Naive thymus-derived CD4-positive, alpha-beta T cell (primary cell): ENCODE measurements around the gene IFNA16. TPM values are rescaled to one million over a fixed set of nuclear protein-coding genes. Genes with fewer than 3 reads are reported as not detected.
"Not testable (repeated sequence)": the region's sequence is repeated elsewhere in the genome, so short reads cannot be mapped to it uniquely, and the experiment has no call there.

Experiments
- ATAC-seq: fragments of 150-1000 bp; cut with Tn5 transposase; 2 replicates; pipeline ENCODE4 v1.10.0; 2021; ENCODE audit warnings: mild to moderate bottlenecking, moderate library complexity
- CTCF ChIA-PET: fragments of 350-600 bp; sonication (Branson Sonifier 250); formaldehyde crosslinking; loops from one replicate; lab custom pipeline; 2021; ENCODE audit warnings: antibody characterized with exemption; lab: Charles Lee
- POLR2A ChIA-PET: fragments of 350-600 bp; sonication (Branson Sonifier 250); formaldehyde crosslinking; loops from one replicate; lab custom pipeline; 2021; ENCODE audit warnings: antibody characterized with exemption, inconsistent platforms; lab: Charles Lee
- DNase-seq, 9 donors: peaks; one replicate each; pipeline versions ENCODE4 v3.0.0 to v3.0.0-alpha.2; 2020 to 2022; ENCODE audit warnings: mixed read lengths in 1 of 9
- H3K27ac ChIP-seq: one replicate; pipeline ENCODE4 v1.7.0; 2013; ENCODE audit warnings: mild to moderate bottlenecking, low read depth, low read length, moderate library complexity
- H3K27me3 ChIP-seq, 2 donors: one replicate each; pipeline ENCODE4 v1.7.0; 2013; ENCODE audit warnings: low read length in 2 of 2, mild to moderate bottlenecking in 2 of 2, moderate library complexity in 2 of 2; ENCODE audit not compliant: control insufficient read depth in 2 of 2, insufficient read depth in 2 of 2
- H3K36me3 ChIP-seq, 3 experiments: 1 replicate in 2 of 3; 2 replicates in 1 of 3; pipeline ENCODE4 v1.7.0; 2013; ENCODE audit warnings: low read length in 3 of 3, mild to moderate bottlenecking in 3 of 3, moderate library complexity in 1 of 3; ENCODE audit not compliant: insufficient read depth in 3 of 3, control insufficient read depth in 2 of 3
- H3K4me1 ChIP-seq, 2 donors: one replicate each; pipeline ENCODE4 v1.7.0; 2013; ENCODE audit warnings: low read length in 2 of 2, mild to moderate bottlenecking in 2 of 2, moderate library complexity in 1 of 2; ENCODE audit not compliant: control insufficient read depth in 2 of 2, insufficient read depth in 2 of 2
- H3K4me3 ChIP-seq: 2 replicates; pipeline ENCODE4 v1.7.0; 2013; ENCODE audit warnings: mild to moderate bottlenecking, low read length
- H3K9me3 ChIP-seq, 3 experiments: 1 replicate in 2 of 3; 2 replicates in 1 of 3; pipeline ENCODE4 v1.7.0; 2013; ENCODE audit warnings: low read length in 3 of 3; ENCODE audit not compliant: control insufficient read depth in 2 of 3
- H3K27ac Mint-ChIP-seq, 9 donors: one replicate each; pipeline ENCODE4 v1.8.0; 2020 to 2022; ENCODE audit warnings: mixed read lengths in 9 of 9, mild to moderate bottlenecking in 8 of 9, moderate library complexity in 5 of 9, inconsistent platforms in 2 of 9
- H3K27me3 Mint-ChIP-seq, 5 donors: one replicate each; pipeline ENCODE4 v1.8.0; 2021 to 2022; ENCODE audit warnings: mixed read lengths in 5 of 5, mild to moderate bottlenecking in 1 of 5
- H3K36me3 Mint-ChIP-seq, 5 donors: one replicate each; pipeline ENCODE4 v1.8.0; 2020 to 2022; ENCODE audit warnings: mixed read lengths in 5 of 5, mild to moderate bottlenecking in 3 of 5, inconsistent platforms in 1 of 5
- H3K4me1 Mint-ChIP-seq, 7 donors: one replicate each; pipeline ENCODE4 v1.8.0; 2020 to 2022; ENCODE audit warnings: mixed read lengths in 7 of 7, mild to moderate bottlenecking in 3 of 7, inconsistent platforms in 1 of 7
- H3K4me3 Mint-ChIP-seq, 10 donors: one replicate each; pipeline ENCODE4 v1.8.0; 2020 to 2022; ENCODE audit warnings: mild to moderate bottlenecking in 10 of 10, mixed read lengths in 10 of 10, moderate library complexity in 6 of 10, inconsistent platforms in 2 of 10
- H3K9me3 Mint-ChIP-seq, 11 donors: one replicate each; pipeline ENCODE4 v1.8.0; 2020 to 2022; ENCODE audit warnings: mixed read lengths in 11 of 11, mild to moderate bottlenecking in 4 of 11, inconsistent platforms in 1 of 11, moderate library complexity in 1 of 11
- intact Hi-C, 2 donors: fragments of 100-400 bp; cut with micrococcal nuclease; formaldehyde crosslinking; loops; one replicate each; pipeline ENCODE4 v1.15.1; 2023
- polyA plus RNA-seq, 2 donors: library from polyadenylated mRNA; unstranded; fragments of 300-500 nt; fragmentation: Illumina TruSeq; gene quantifications; one replicate each; pipeline ENCODE4 v1.2.3, GENCODE V29; 2021
- total RNA-seq, 6 experiments: library from RNA in 5 of 6; stranded (reverse) in 5 of 6; gene quantifications; 1 replicate in 5 of 6; 2 replicates in 1 of 6; pipeline ENCODE4 v1.2.3 and lab custom pipeline; 2021 to 2026

IFNA16 gene
- total and polyA plus RNA-seq, 7 experiments from 2014 or later, result not detected

DNA sequence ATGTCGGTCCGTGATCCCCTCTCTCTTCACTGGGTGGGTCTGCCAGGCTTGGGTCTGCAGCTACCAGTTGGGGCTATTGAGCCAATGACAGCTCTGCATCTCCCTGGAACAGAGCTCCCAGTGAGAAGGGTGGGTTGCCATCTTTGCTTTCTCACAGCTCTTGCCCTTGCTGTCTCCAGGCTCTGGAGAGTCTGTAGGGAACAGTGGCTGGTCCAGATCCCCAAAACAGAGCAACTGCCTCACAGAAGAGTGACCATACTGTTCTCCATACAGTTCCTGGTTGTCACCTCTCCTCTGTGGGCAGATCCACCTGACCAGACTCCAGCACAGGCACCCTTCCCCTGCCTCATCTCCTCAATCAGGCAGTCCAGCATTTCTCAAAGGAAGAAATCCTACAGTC, 16.1 kb upstream of the IFNA16 start:
- Mint-ChIP-seq H3K36me3 (no peaks in the 10 kb centered on the region), H3K4me1 (peaks cover 4 to 19% (median 12%) of the 10 kb centered on the region in 7 donors), H3K9me3 (no peaks in the 10 kb centered on the region), H3K27ac (no peak overlapping the region), H3K4me3 (no peak overlapping the region), H3K27me3 (peaks cover 0 to 21% (median 1%) of the 10 kb centered on the region in 5 donors)
- POLR2A ChIA-PET, result no interaction called here
- H3K27me3 ChIP-seq, result no peaks in the 10 kb centered on the region
- CTCF ChIA-PET, result no interaction called here
- no peak for ATAC-seq
- no peaks in the 10 kb centered on the region for H3K9me3 ChIP-seq
- intact Hi-C loops, result loop anchor here in 1 of 2 donors (10.0 kb wide), 1 partner anchor 802 kb away; no protein-coding TSS in a partner anchor
- no peaks in the 10 kb centered on the region for H3K36me3 ChIP-seq
- no peak overlapping the region for H3K4me3 ChIP-seq
- no peak overlapping the region for H3K27ac ChIP-seq
- DNase-seq, result no peak
- peaks cover 0 to 5% of the 10 kb centered on the region in 2 donors for H3K4me1 ChIP-seq

DNA sequence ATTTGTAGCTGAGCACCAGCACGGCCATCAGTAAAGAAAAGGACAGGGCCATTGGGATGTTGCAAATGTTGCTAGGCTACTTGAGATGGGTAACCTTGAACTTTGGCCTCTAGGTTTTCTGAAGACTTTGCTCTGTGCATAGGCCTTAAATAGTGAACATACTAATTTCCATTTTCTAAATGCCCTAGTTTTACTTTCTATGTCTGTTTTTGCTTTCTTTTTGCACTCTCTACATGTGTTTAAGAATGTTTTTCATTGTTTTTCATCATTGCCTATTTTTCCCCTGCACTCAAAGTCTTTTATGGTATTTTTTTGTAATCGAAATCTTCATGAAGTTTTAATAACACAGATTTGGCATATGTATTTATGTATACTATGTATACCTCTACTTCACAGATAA, 11.0 kb upstream of the IFNA16 start, which contains the start of gene IFNA17:
Gene IFNA17, minus strand, starts transcription at position 101 of the 400 bp plus-strand sequence. Its CDS starts 49 bp downstream, at position 52.
- ATAC-seq (no peak), DNase-seq (no peak)
- Mint-ChIP-seq H3K9me3 (no peaks in the 10 kb centered on the region), H3K27ac (no peak within 1 kb of the TSS), H3K4me3 (no peak within 1 kb of the TSS), H3K4me1 (no peaks in the 10 kb centered on the region), H3K27me3 (peaks cover 0 to 21% (median 11%) of the 10 kb centered on the region in 5 donors), H3K36me3 (no peaks in the 10 kb centered on the region)
- Histone ChIP-seq H3K4me1 (no peaks in the 10 kb centered on the region), H3K4me3 (no peak within 1 kb of the TSS), H3K27me3 (no peaks in the 10 kb centered on the region), H3K27ac (no peak within 1 kb of the TSS), H3K36me3 (no peaks in the 10 kb centered on the region), H3K9me3 (no peaks in the 10 kb centered on the region)
- CTCF ChIA-PET, result interaction anchor here (0.7 kb wide), 1 partner anchor 97 kb away, joined by 4 read pairs; no protein-coding TSS in a partner anchor
- POLR2A ChIA-PET, result no interaction called here
- intact Hi-C loops, result no loop called here

DNA sequence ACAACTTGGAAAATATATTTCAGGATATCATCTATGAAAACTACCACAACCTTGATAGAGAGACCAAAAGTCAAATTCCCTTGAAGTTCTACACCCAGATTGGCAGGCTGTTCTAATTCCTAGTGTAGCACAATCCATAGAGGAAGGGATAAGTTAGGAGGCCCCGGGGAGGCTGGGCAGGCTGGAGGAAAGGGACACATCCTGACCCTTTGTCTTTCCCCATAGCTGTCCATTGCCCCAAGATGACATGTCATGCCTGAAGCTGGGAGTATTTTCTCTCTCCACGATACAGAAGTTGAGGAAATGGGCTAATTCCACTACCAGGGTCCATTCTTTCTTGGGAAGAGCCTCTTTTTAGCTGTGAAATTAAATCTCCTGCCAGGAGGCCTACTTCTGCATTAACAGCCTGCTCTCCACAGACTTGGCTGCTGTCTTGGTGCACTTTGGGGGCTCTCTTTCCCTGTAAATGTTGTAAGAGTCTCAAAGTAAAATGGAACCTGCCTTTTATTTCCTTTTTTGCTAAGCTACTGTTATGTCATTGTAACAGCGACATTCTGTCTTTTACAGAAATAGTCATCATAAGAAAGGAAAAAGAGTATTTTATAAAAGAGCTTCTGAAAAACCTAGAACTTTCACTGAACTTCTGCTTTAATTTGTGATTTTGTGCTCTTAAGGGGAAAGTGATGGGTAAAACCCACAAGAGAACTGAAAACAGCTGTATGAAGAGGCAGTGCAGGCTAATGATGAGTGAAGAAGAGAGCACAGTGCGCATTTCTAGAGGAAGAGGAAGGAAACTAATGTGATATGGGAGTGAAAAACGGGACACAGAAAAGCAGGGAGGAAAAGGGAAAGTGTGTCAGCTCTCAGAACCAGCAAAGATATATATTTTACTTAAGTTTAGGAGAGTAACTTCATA, 3.4 kb downstream of the IFNA16 start:
- H3K4me1 ChIP-seq, POLR2A ChIA-PET, H3K9me3 ChIP-seq, H3K27me3 ChIP-seq, H3K27ac ChIP-seq, H3K36me3 Mint-ChIP-seq, H3K4me3 ChIP-seq, H3K4me1 Mint-ChIP-seq, H3K9me3 Mint-ChIP-seq, H3K36me3 ChIP-seq: not testable (repeated sequence)
- Mint-ChIP-seq H3K27me3 (peaks cover 6 to 38% (median 19%) of the 10 kb centered on the region in 5 donors), H3K4me3 (peak overlapping the region in 7 of 10 donors; percentile 35 to 66 (median 58)), H3K27ac (peak overlapping the region in 2 of 9 donors; percentile 13 to 66)
- intact Hi-C loops, result loop anchor here in 1 of 2 donors (1.0 kb wide), 1 partner anchor 576 kb away; no protein-coding TSS in a partner anchor
- ATAC-seq, result peak; percentile 51
- peak in 2 of 9 donors; percentile 9 to 28 for DNase-seq
- CTCF ChIA-PET, result interaction anchor here (0.6 to 0.8 kb wide), 4 partner anchors 18 to 575 kb away, joined by 3 to 4 read pairs (median 3); no protein-coding TSS in a partner anchor

DNA sequence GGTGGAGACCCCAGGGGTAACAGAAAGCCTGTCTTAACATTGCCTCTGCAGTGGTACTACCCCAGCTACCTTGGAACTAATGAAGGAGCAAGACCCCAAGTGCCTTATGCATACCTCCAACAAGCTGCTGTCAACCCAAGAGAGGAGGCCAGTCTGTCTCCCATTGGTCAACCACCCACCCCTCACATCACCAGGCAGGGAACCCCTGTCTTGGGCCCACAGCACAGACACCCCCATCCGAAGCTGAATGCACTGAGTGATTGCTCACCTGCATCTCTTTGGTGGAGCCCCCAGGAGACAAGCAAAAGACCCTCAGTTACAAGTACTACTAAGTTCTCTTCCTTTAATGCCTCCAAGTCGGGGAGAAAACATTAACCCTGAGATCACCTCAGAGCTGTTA, 5.0 kb downstream of the IFNA16 start:
- H3K9me3 ChIP-seq, H3K4me1 ChIP-seq, ATAC-seq, H3K27me3 ChIP-seq, H3K4me1 Mint-ChIP-seq, POLR2A ChIA-PET, H3K27ac Mint-ChIP-seq, H3K27ac ChIP-seq, CTCF ChIA-PET, H3K36me3 ChIP-seq, H3K36me3 Mint-ChIP-seq, DNase-seq, H3K4me3 Mint-ChIP-seq, intact Hi-C loops, H3K9me3 Mint-ChIP-seq, H3K4me3 ChIP-seq: not testable (repeated sequence)
- H3K27me3 Mint-ChIP-seq, result peaks cover 6 to 29% (median 16%) of the 10 kb centered on the region in 5 donors

DNA sequence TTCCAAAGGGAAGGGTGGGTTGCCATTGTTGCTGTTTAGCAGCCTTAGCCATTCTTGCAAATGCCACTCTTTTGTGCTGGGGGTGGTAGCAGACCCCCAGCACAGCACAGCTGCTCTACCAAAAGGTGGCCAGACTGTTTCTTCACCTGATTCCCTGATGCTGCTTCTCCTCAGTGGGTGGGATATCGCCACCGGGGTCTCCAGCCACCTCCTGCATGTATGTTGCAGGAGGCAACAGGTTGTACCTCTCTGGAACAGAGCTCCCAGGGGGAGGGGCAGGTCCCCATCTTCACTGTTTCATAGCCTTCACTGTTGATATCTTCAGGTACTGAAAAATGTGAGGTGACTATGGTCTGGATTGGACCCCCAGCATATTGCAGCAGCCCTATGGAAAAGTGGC, 6.3 kb downstream of the IFNA16 start:
- H3K4me1 Mint-ChIP-seq, ATAC-seq, H3K27ac Mint-ChIP-seq, H3K4me3 ChIP-seq, H3K36me3 Mint-ChIP-seq, H3K9me3 ChIP-seq, H3K27me3 ChIP-seq, H3K4me3 Mint-ChIP-seq, H3K9me3 Mint-ChIP-seq, DNase-seq, H3K27ac ChIP-seq, H3K36me3 ChIP-seq, H3K4me1 ChIP-seq, intact Hi-C loops, POLR2A ChIA-PET: not testable (repeated sequence)
- CTCF ChIA-PET, result interaction anchor here (0.7 kb wide), 1 partner anchor 41 kb away, joined by 3 read pairs; no protein-coding TSS in a partner anchor
- H3K27me3 Mint-ChIP-seq, result peaks cover 4 to 22% (median 10%) of the 10 kb centered on the region in 5 donors

DNA sequence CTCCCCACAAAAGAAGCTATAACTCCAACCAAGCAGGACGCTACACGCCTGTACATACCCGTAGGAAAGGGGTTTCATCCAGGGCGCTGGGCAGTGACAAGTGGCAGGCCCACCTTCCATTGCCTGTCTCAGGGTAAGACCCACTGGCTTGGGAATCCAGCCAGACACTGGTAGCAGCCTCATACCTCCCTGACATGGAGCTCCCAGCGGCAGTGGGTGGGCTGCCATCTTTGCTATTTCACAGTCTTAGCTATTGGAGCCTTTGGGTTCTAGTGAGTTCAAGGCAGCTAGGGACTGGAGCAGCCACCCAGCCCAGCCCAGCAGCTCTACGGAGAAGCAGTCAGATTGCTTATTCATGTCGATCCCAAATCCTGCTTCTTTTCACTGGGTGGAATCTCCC, 6.8 kb downstream of the IFNA16 start:
- Histone ChIP-seq H3K9me3 (no peaks in the 10 kb centered on the region), H3K36me3 (no peaks in the 10 kb centered on the region), H3K4me3 (no peak overlapping the region), H3K27me3 (no peaks in the 10 kb centered on the region), H3K4me1 (no peaks in the 10 kb centered on the region), H3K27ac (no peak overlapping the region)
- no peak for DNase-seq
- H3K9me3 Mint-ChIP-seq, result peaks cover 0 to 4% (median 0%) of the 10 kb centered on the region in 11 donors
- ATAC-seq, result no peak
- no peak overlapping the region for H3K27ac Mint-ChIP-seq
- CTCF ChIA-PET, result interaction anchor here (0.7 kb wide), 1 partner anchor 42 kb away, joined by 3 read pairs; no protein-coding TSS in a partner anchor
- peaks cover 0 to 5% (median 3%) of the 10 kb centered on the region in 7 donors for H3K4me1 Mint-ChIP-seq
- POLR2A ChIA-PET, result no interaction called here
- H3K27me3 Mint-ChIP-seq, result peaks cover 5 to 22% (median 6%) of the 10 kb centered on the region in 5 donors
- no peak overlapping the region for H3K4me3 Mint-ChIP-seq
- H3K36me3 Mint-ChIP-seq, result no peaks in the 10 kb centered on the region
- intact Hi-C loops, result no loop called here
